ENCODE results near the gene TAP2.

The TAP2 gene

GRCh38 chr6:32815115-32815514, 23.4 kb downstream of the TAP2 start:
- TF ChIP-seq ZBTB7A (IDR thresholded peaks at IDR 0.05; ENCODE audit: low read depth): no peak
- TF ChIP-seq MAX (IDR thresholded peaks at IDR 0.05): no peak
- TF ChIP-seq EGR1 (IDR thresholded peaks at IDR 0.05): no peak
- no peak for TF ChIP-seq TEAD4 (IDR thresholded peaks at IDR 0.05)
- TF ChIP-seq REST (IDR thresholded peaks at IDR 0.05; ENCODE audit: low read depth): no peak
- TF ChIP-seq YY1 (IDR thresholded peaks at IDR 0.05; ENCODE audit: low read depth): no peak
- no peak for TF ChIP-seq EP300 (IDR thresholded peaks at IDR 0.05; ENCODE audit: borderline replicate concordance)
- no peak for TF ChIP-seq CREB1 (IDR thresholded peaks at IDR 0.05; ENCODE audit: low read depth)
- TF ChIP-seq TCF12 (IDR thresholded peaks at IDR 0.05; ENCODE audit: low read depth): no peak
- TF ChIP-seq RAD21 (IDR thresholded peaks at IDR 0.05; ENCODE audit: low read depth): no peak
- no peak for TF ChIP-seq FOXM1 (IDR thresholded peaks at IDR 0.05; ENCODE audit: borderline replicate concordance, low read depth)
- no peak for TF ChIP-seq USF1 (IDR thresholded peaks at IDR 0.05)
- TF ChIP-seq NFIC (IDR thresholded peaks at IDR 0.05): no peak
- TF ChIP-seq CEBPB (IDR thresholded peaks at IDR 0.05): no peak
- TF ChIP-seq TAF1 (IDR thresholded peaks at IDR 0.05; ENCODE audit: low read depth): no peak

GRCh38 chr6:32814145-32814544, 24.4 kb downstream of the TAP2 start:
- TF ChIP-seq USF1 (IDR thresholded peaks at IDR 0.05): no peak
- no peak for TF ChIP-seq CREB1 (IDR thresholded peaks at IDR 0.05; ENCODE audit: low read depth)
- TF ChIP-seq CEBPB (IDR thresholded peaks at IDR 0.05): no peak
- no peak for TF ChIP-seq NFIC (IDR thresholded peaks at IDR 0.05)
- no peak for TF ChIP-seq TEAD4 (IDR thresholded peaks at IDR 0.05)
- no peak for TF ChIP-seq TAF1 (IDR thresholded peaks at IDR 0.05; ENCODE audit: low read depth)
- no peak for TF ChIP-seq EGR1 (IDR thresholded peaks at IDR 0.05)
- no peak for TF ChIP-seq EP300 (IDR thresholded peaks at IDR 0.05; ENCODE audit: borderline replicate concordance)
- no peak for TF ChIP-seq RAD21 (IDR thresholded peaks at IDR 0.05; ENCODE audit: low read depth)
- no peak for TF ChIP-seq TCF12 (IDR thresholded peaks at IDR 0.05; ENCODE audit: low read depth)

GRCh38 chr6:32809171-32809570, 29.4 kb downstream of the TAP2 start:
- TF ChIP-seq MAX (IDR thresholded peaks at IDR 0.05) (no peak), TAF1 (IDR thresholded peaks at IDR 0.05; ENCODE audit: low read depth) (no peak), REST (IDR thresholded peaks at IDR 0.05; ENCODE audit: low read depth) (no peak), TCF12 (IDR thresholded peaks at IDR 0.05; ENCODE audit: low read depth) (no peak), EGR1 (IDR thresholded peaks at IDR 0.05) (no peak), RAD21 (IDR thresholded peaks at IDR 0.05; ENCODE audit: low read depth) (no peak), ZBTB7A (IDR thresholded peaks at IDR 0.05; ENCODE audit: low read depth) (no peak)

GRCh38 chr6:32807020-32807580, 31.4 kb downstream of the TAP2 start:
- TF ChIP-seq ZBTB7A (IDR thresholded peaks at IDR 0.05; ENCODE audit: low read depth) (no peak), CEBPB (IDR thresholded peaks at IDR 0.05) (no peak), NFIC (IDR thresholded peaks at IDR 0.05) (no peak), TEAD4 (IDR thresholded peaks at IDR 0.05) (no peak), REST (IDR thresholded peaks at IDR 0.05; ENCODE audit: low read depth) (no peak), RAD21 (IDR thresholded peaks at IDR 0.05; ENCODE audit: low read depth) (no peak), MAX (IDR thresholded peaks at IDR 0.05) (no peak), FOXM1 (IDR thresholded peaks at IDR 0.05; ENCODE audit: borderline replicate concordance, low read depth) (no peak), EP300 (IDR thresholded peaks at IDR 0.05; ENCODE audit: borderline replicate concordance) (no peak), EGR1 (IDR thresholded peaks at IDR 0.05) (no peak), TAF1 (IDR thresholded peaks at IDR 0.05; ENCODE audit: low read depth) (no peak)
